SK-N-SH treated with all-trans-retinoic acid at 6 μM for 48 hours (cell line): ENCODE results near the gene CNGA3.

Experiments used
- ATAC-seq: fragments of 200-7000 bp; cut with Tn5 transposase; 3 replicates; pipeline ENCODE4 v1.9.1; 2020; ENCODE audit warnings: mild to moderate bottlenecking, moderate library complexity
- ARNTL ChIP-seq: fragments of 450-650 bp; formaldehyde crosslinking; IDR thresholded peaks from 2 replicates; pipeline ENCODE4 v1.5.0; 2020; ENCODE audit warnings: low read depth, mild to moderate bottlenecking, moderate library complexity, borderline replicate concordance
- BACH2 ChIP-seq: fragments of 250-450 bp; sonication (Bioruptor Pico); IDR thresholded peaks from 2 replicates; pipeline ENCODE4 v1.9.0; 2021; ENCODE audit warnings: mild to moderate bottlenecking, borderline replicate concordance
- CREB5 ChIP-seq: fragments of 250-450 bp; sonication (Bioruptor Pico); IDR thresholded peaks from 2 replicates; pipeline ENCODE4 v1.5.1; 2020; ENCODE audit warnings: low read depth, mild to moderate bottlenecking, moderate library complexity
- CSDC2 ChIP-seq: fragments of 250-450 bp; sonication (Bioruptor Pico); IDR thresholded peaks from 2 replicates; pipeline ENCODE4 v1.5.0; 2020; ENCODE audit warnings: mild to moderate bottlenecking, moderate library complexity
- CSRNP3 ChIP-seq: fragments of 250-450 bp; sonication (Bioruptor Pico); IDR thresholded peaks from 2 replicates; pipeline ENCODE4 v1.5.1; 2021; ENCODE audit warnings: mild to moderate bottlenecking, moderate library complexity
- ESRRG ChIP-seq: fragments of 250-450 bp; sonication (Bioruptor Pico); IDR thresholded peaks from 2 replicates; pipeline ENCODE4 v1.6.1; 2021; ENCODE audit warnings: mild to moderate bottlenecking
- GLIS3 ChIP-seq: fragments of 250-450 bp; sonication (Bioruptor Pico); IDR thresholded peaks from 2 replicates; pipeline ENCODE4 v1.5.0; 2020; ENCODE audit warnings: mild to moderate bottlenecking, moderate library complexity
- ISL1 ChIP-seq: fragments of 250-450 bp; sonication (Bioruptor Pico); IDR thresholded peaks from 2 replicates; pipeline ENCODE4 v2.1.2; 2022; ENCODE audit warnings: mild to moderate bottlenecking, moderate library complexity
- OSR1 ChIP-seq: fragments of 250-450 bp; sonication (Bioruptor Pico); IDR thresholded peaks from 2 replicates; pipeline ENCODE4 v1.8.0; 2022; ENCODE audit warnings: moderate library complexity, mild to moderate bottlenecking, inconsistent platforms
- PATZ1 ChIP-seq: fragments of 250-450 bp; sonication (Bioruptor Pico); IDR thresholded peaks from 2 replicates; pipeline ENCODE4 v1.8.0; 2020; ENCODE audit warnings: mild to moderate bottlenecking, moderate library complexity, borderline replicate concordance
- POU6F1 ChIP-seq: fragments of 250-450 bp; sonication (Bioruptor Pico); IDR thresholded peaks from 2 replicates; pipeline ENCODE4 v1.8.0; 2021; ENCODE audit warnings: low read depth, mild to moderate bottlenecking, moderate library complexity, borderline replicate concordance
- PPARA ChIP-seq: fragments of 250-450 bp; sonication (Bioruptor Pico); IDR thresholded peaks from 2 replicates; pipeline ENCODE4 v1.5.0; 2020; ENCODE audit warnings: mild to moderate bottlenecking, borderline replicate concordance
- SNAI2 ChIP-seq: fragments of 250-450 bp; sonication (Bioruptor Pico); IDR thresholded peaks from 2 replicates; pipeline ENCODE4 v1.5.0; 2020; ENCODE audit warnings: mild to moderate bottlenecking, moderate library complexity
- TCF4 ChIP-seq: fragments of 250-450 bp; sonication (Bioruptor Pico); IDR thresholded peaks from 2 replicates; pipeline ENCODE4 v1.8.0; 2021; ENCODE audit warnings: mild to moderate bottlenecking, moderate library complexity, borderline replicate concordance
- TOX ChIP-seq: fragments of 250-450 bp; sonication (Bioruptor Pico); IDR thresholded peaks from 2 replicates; pipeline ENCODE4 v1.8.0; 2021; ENCODE audit warnings: mild to moderate bottlenecking, moderate library complexity, borderline replicate concordance
- TSHZ2 ChIP-seq: fragments of 250-450 bp; sonication (Bioruptor Pico); IDR thresholded peaks from 2 replicates; pipeline ENCODE4 v1.5.0; 2020; ENCODE audit warnings: mild to moderate bottlenecking, moderate library complexity
- ZC3H10 ChIP-seq: fragments of 250-450 bp; sonication (Bioruptor Pico); IDR thresholded peaks from 2 replicates; pipeline ENCODE4 v1.5.1; 2021; ENCODE audit warnings: mild to moderate bottlenecking, moderate library complexity
- ZFP3 ChIP-seq: fragments of 250-450 bp; sonication (Bioruptor Pico); IDR thresholded peaks from 2 replicates; pipeline ENCODE4 v1.5.0; 2020; ENCODE audit warnings: mild to moderate bottlenecking, moderate library complexity
- ZFP30 ChIP-seq: fragments of 450-650 bp; formaldehyde crosslinking; IDR thresholded peaks from 2 replicates; pipeline ENCODE4 v1.5.0; 2022; ENCODE audit warnings: mild to moderate bottlenecking, moderate library complexity
- ZNF565 ChIP-seq: fragments of 450-650 bp; formaldehyde crosslinking; conservative IDR thresholded peaks from 2 replicates; pipeline ENCODE4 v1.5.0; 2020; ENCODE audit warnings: low read depth, mild to moderate bottlenecking, moderate library complexity
- ZNF70 ChIP-seq: fragments of 450-650 bp; formaldehyde crosslinking; IDR thresholded peaks from 2 replicates; pipeline ENCODE4 v1.5.0; 2020; ENCODE audit warnings: mild to moderate bottlenecking, moderate library complexity
- ZNF8 ChIP-seq: fragments of 450-650 bp; formaldehyde crosslinking; IDR thresholded peaks from 2 replicates; pipeline ENCODE4 v1.5.0; 2020; ENCODE audit warnings: mild to moderate bottlenecking, moderate library complexity

Gene CNGA3

GRCh38 chr2:98347298-98348065 is 1.2 kb downstream of the CNGA3 start:
- no peak for ATAC-seq
- TF ChIP-seq ZNF70 (no peak), ESRRG (CRISPR knock-in tag) (no peak)

- no peak for ATAC-seq
- TF ChIP-seq CREB5 (CRISPR knock-in tag) (no peak), OSR1 (CRISPR knock-in tag) (no peak), GLIS3 (CRISPR knock-in tag) (no peak), ZNF565 (CRISPR knock-in tag) (no peak), TCF4 (CRISPR knock-in tag) (no peak), POU6F1 (CRISPR knock-in tag) (no peak), ESRRG (CRISPR knock-in tag) (no peak), PPARA (CRISPR knock-in tag) (no peak), CSDC2 (no peak), ZFP3 (no peak), TSHZ2 (CRISPR knock-in tag) (no peak), ISL1 (CRISPR knock-in tag) (no peak)
These were observed 1.9 kb downstream of the CNGA3 start for GRCh38 chr2:98348066-98348561.

- ATAC-seq: no peak
- TF ChIP-seq ISL1 (CRISPR knock-in tag): no peak
- no peak for TF ChIP-seq ZC3H10 (CRISPR knock-in tag)
- no peak for TF ChIP-seq OSR1 (CRISPR knock-in tag)
- TF ChIP-seq TOX (CRISPR knock-in tag): no peak
- TF ChIP-seq BACH2 (CRISPR knock-in tag): no peak
- no peak for TF ChIP-seq ZNF565 (CRISPR knock-in tag)
- TF ChIP-seq ARNTL (CRISPR knock-in tag): no peak
These were observed 4.2 kb downstream of the CNGA3 start for GRCh38 chr2:98350411-98350810.

GRCh38 chr2:98355881-98356280 is 9.6 kb downstream of the CNGA3 start:
- TF ChIP-seq PATZ1 (CRISPR knock-in tag): no peak
- no peak for TF ChIP-seq PPARA (CRISPR knock-in tag)
- no peak for TF ChIP-seq ZNF8 (CRISPR knock-in tag)
- TF ChIP-seq TCF4 (CRISPR knock-in tag): no peak
- TF ChIP-seq ZFP3: no peak
- TF ChIP-seq SNAI2 (CRISPR knock-in tag): no peak
- no peak for TF ChIP-seq ZNF565 (CRISPR knock-in tag)
- TF ChIP-seq CSRNP3 (CRISPR knock-in tag): no peak
- TF ChIP-seq CSDC2: no peak
- no peak for TF ChIP-seq OSR1 (CRISPR knock-in tag)
- no peak for TF ChIP-seq ZC3H10 (CRISPR knock-in tag)
- no peak for TF ChIP-seq ZNF70
- TF ChIP-seq ARNTL (CRISPR knock-in tag): no peak
- no peak for TF ChIP-seq CREB5 (CRISPR knock-in tag)
- TF ChIP-seq ZFP30 (CRISPR knock-in tag): no peak
- TF ChIP-seq ISL1 (CRISPR knock-in tag): no peak
- no peak for TF ChIP-seq BACH2 (CRISPR knock-in tag)
- no peak for TF ChIP-seq POU6F1 (CRISPR knock-in tag)
- ATAC-seq: no peak
